NCI-H2107 (cell line): ENCODE measurements around the gene RBBP8.

ENCODE experiments used
- DNase-seq: peaks from one replicate; lab custom pipeline; 2025; lab: John Stamatoyannopoulos, UW

RBBP8 gene

DNA sequence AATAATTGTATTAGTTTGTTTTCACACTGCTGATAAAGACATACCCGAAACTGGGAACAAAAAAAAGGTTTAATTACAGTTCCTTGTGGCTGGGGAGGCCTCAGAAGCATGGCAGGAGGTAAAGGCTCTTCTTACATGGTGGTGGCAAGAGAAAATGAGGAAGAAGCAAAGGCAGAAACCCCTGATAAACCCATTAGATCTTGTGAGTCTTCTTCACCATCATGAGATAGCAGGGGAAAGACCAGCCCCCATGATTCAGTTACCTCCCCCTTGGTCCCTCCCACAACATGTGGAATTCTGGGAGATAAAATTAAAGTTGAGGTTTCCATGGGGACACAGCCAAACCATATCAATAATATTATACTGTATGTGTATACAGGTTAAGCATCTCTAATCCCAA, 128.9 kb downstream of the RBBP8 start:
- no peak for DNase-seq

DNA sequence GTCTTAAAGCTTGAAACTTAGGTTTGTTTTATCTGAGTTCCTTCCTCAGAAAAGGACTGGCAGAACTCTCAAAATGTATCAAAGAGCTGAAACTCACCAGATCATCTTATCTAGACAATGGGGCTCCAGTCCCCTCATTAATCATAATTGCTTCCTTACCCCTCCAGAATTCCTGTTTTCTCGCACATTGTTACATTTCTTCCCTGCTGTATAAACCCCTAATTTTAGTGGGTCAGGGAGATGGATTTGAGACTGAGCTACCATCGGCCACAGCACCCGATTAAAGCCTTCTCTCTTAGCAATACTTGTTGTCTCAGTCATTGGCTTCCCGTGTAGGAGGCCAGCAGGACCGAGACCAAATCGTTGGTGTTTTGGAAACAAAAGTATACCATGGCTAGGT, 130.4 kb downstream of the RBBP8 start:
- DNase-seq: no peak

DNA sequence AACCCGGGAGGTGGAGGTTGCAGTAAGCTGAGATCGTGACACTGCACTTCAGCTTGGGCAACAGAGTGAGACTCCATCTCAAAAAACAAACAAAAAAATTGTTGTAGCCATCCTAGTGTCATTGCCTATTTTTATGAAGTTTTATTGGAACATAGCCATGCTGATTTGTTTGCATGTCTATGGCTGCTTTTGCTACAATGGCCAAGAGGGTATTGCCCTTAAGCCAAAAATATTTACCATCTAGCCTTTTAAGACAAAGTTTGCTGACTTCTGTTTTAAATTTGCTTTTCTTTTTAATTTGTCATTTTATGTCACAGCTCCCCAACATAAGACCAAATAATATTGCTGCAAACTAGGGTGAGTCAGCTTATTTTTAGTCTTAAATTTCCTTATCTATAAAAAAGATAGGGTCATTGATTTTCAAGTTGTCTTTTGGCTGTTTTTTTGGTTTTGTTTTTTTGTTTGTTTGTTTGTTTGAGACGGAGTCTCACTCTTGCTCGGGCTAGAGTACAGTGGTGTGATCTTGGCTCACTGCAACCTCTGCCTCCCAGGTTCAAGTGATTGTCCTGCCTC, 132.2 kb downstream of the RBBP8 start:
- no peak for DNase-seq

DNA sequence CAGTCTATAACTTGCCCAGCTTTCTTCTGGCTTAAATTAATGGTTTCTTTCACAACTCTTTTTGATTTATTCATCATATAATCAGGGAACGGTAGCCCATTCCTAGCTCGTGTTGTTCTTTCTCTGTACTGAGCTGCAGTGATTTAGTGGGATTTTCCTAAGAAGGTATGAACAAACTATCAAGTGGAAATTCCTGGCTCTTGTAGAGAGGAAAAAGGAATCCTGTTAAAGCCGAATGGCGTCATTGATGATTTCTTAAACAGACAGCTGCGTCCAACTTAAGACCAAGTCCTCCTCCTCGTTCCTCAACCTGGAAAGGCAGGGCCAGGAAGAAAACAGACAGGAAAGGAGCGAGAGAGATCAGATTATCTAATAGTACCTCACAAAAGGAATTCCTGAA, 132.9 kb downstream of the RBBP8 start:
- DNase-seq: no peak

DNA sequence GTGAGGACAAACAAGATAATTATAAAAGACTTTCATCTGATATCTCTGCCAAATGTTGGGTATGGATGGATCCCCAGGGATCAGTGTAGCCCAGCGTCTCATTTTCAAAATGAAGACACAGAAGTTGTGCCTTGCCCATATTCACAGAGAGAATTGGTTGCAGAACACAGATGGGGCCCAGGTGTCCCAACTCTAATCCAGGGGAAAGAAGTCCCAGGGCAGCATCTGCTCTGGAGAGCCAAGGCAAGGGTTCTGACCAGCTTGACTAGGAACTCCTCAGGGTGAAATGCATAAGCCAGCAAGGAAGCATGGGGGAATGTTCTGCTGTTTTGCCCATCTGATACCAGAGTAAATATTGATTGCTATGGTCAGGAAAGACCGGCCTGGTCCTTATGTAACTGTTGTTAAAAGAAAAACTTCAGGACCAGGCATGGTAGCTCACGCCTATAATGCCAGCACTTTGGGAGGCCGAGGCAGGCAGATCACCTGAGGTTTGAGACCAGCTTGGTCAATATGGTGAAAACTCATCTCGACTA, 133.4 kb downstream of the RBBP8 start:
- DNase-seq: no peak

DNA sequence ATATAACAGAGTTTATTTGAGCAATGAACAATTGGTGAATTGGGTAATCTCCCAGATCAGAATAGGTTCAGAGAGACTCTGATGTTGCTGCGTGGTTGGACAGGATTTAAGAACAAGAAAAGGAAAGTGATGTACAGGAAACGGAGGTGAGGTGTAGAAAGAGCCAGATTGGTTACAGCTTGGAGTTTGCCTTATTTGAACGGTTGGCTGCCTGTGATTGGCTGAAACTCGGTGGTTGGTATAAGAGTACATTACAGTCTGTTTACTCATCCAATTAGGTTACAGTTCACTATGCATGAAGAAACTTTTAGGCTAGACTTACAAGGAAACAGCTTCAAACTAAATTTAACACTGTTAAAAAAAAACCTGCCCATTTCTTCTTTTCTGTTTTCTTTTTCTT, 134.1 kb downstream of the RBBP8 start:
- DNase-seq: no peak

DNA sequence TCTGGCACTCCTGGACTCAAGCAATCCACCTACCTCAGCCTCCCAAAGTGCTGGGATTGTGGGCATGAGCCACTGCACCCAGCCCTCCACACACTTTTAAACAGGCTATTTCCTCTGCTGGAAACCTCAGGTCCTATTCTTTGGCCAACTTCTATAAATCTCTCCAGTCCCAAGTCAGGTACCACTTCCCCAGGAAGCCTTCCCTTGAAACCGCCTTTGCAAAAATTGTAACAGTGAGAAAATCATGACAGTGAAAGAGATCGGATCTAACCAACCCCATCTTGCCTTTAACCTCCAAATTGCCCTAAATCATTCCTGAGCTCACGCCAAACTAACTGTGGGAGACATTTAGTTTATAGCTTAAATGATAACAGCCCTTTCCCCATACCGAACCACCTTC, 134.9 kb downstream of the RBBP8 start:
- no peak for DNase-seq

DNA sequence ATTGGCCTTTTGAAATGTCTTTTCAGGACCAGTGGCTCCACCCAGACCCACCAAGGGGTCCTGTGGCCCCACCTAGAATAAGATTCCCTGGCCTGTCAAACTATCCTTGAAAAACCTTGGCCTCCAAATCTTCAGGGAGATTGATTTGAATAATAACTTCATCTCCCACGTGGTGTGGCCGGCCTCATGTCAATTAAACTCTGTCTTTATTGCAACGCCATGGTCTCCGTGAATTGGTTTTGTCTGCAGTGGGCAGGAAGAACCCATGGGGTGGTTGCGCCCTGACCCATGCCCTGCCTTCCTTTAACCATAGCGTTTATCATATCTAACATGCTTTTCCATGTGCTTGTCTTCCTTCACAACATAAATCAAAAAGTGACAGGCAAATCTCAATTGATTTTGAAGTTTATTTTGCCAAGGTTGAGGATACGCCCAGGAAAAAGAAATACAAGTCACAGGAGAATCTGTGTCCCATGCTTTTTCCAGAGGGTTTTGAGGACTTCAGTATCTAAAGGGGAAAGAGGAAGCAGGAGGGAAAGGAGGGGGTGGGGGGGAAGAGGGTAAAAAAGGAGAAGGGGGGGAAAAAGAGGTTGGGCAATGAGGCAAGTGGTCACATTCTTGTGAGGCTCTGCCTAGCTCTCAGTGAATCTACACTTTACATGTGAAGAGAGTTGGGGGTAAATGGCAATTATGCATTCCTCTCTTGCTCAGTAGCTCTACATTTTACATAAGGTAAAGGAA, 135.6 kb downstream of the RBBP8 start:
- no peak for DNase-seq

DNA sequence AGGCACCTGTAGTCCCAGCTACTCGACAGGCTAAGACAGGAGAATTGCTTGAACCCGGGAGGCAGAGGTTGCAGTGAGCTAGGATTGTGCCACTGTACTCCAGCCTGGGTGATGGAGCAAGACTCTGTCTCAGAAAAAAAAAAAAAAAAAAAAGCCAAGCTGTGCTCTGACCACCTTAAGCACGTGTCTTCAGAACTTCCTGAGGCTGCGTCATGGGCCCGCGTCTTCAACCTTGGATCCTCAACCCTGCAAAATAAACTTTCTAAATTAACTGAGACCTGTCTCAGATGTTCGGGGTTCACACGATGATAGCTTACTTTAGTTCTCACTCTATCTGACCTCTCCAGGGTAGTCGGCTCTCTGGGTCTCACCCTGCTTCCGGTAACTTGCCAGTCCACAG, 136.4 kb downstream of the RBBP8 start:
- DNase-seq: no peak

DNA sequence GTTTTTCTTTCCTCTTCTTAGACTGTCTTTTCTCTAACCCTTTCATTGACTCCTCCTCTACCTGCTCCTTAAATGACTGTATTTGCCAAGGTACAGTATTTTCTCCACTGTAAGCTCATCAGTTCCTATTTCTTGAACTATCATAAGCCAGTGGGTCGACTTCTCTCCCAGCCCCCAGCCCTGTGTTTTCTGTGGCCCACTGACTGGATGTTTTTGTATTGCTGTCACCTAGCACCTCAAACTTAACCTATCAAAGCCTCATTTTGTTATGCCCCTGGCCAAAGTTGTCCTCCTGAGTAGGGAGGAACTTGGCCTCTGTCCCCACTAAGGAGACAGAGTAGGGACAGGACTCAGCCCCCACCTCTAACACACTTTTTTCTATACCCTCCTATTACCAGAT, 136.8 kb downstream of the RBBP8 start:
- no peak for DNase-seq

DNA sequence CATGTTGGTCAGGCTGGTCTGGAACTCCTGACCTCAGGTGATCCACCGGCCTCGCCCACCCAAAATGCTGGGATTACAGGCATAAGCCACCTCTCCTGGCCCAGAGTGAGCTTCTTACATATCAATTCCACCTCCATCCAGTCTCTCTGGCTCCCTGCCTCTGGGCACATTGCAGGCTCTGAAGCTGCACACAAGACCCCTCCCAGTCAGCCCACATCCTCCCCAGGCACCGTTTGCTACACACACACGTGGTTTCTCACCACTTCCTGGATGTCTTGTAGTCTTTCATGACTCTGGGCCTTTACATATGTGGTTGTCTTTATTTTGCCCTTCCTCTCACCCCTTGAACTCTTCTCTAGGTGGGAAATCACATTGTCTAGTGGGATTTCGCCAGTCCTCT, 138.2 kb downstream of the RBBP8 start:
- DNase-seq: no peak

DNA sequence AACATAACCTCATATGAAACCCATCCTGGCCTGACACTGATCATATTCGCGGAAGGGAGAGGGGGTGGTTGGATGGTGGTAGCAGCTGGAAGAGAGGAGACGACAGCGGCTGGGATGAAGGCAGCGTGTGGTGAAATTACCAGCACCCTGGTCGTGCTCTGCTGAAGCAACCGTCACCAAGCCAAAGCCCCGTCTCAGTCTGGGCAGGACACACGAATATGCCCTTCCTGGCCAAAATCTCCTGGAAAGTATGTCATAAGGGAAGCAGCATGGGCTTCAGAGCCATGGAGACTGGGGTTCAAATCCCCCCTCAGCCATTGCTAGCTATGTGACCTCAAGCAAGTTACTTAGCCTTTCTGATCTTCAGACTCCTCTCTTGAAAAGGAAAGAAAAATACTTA, 139.0 kb downstream of the RBBP8 start:
- no peak for DNase-seq

DNA sequence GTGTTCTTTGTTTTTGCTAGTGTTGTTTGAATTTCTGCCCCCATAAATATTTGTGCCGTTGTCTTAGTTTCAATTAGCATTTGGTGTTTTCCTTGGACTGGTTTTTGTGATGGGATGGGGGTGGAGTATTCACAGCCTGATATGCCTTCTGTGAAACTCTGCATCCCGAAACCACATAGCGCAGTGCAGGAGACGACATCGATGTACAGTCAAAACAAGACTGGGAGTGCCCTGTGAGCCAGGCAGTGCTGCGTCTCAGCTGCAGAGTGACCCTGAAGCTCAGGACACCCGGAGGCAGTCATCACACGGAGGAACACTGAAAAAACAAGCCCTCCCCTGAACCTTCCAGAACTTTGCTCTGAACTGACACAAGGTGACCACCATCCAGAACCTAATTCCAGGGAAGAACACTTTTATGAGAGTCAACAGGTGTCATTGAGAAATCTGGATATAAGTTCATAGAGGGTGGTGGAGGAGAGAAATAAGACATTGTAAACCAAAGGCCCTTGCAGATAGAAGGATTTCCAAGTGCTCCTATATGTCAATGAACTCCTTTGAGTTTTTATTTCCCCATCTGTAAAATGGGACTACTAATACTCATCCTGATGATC, 141.0 kb downstream of the RBBP8 start:
- DNase-seq: no peak
